ENCODE data around the gene SPAG9. TPM values are rescaled to one million over a fixed set of nuclear protein-coding genes. Genes with fewer than 3 reads are reported as not detected.
A peak's percentile ranks its signal among the peaks of the same experiment; 100 is the strongest.

SPAG9 gene
- total and polyA plus RNA-seq, 10 donors: 10.7 to 94.6 (median 78.3) TPM

GRCh38 chr17:50919321-50920040 is 201.2 kb downstream of the SPAG9 start:
- Histone ChIP-seq H3K4me3 (peak overlapping the region in 1 of 8 donors; percentile 9), H3K9me3 (no peaks in the 10 kb centered on the region), H3K4me1 (peaks cover 0 to 49% (median 29%) of the 10 kb centered on the region in 6 donors), H3K27ac (peak overlapping the region in 6 of 8 donors; percentile 7 to 80 (median 45)), H3K27me3 (replicated peaks in 1 of 7) (peaks cover 0 to 6% (median 0%) of the 10 kb centered on the region in 7 donors), H3K36me3 (no peaks in the 10 kb centered on the region)
- intact Hi-C loops (cut with DNase I; ENCODE audit: low total_unique reads): no loop called here
- WGBS, 5 donors: 26 to 35% (median 28%) methylated on average over 11 to 18 of the region's 18 CpGs
- peak; percentile 89 for DNase-seq
- TF ChIP-seq POLR2A (IDR thresholded peaks at IDR 0.05) (no peak), CTCF (IDR thresholded peaks at IDR 0.05 in 8 of 11, conservative IDR thresholded peaks at IDR 0.05 in 3 of 11) (peak in 3 of 11 experiments; percentile 4 to 27 (median 19)), POLR2AphosphoS5 (IDR thresholded peaks at IDR 0.05) (peak; percentile 14 to 65 (median 55))

- intact Hi-C loops (cut with DNase I; ENCODE audit: low total_unique reads): no loop called here
- peaks cover 0 to 49% (median 29%) of the 10 kb centered on the region in 6 donors for H3K4me1 ChIP-seq
- WGBS, 5 donors: 73 to 92% (median 76%) methylated on average over 5 of the region's 5 CpGs
- peak overlapping the region in 1 of 8 donors; percentile 9 for H3K4me3 ChIP-seq
- H3K36me3 ChIP-seq: no peaks in the 10 kb centered on the region
- H3K27ac ChIP-seq: peak overlapping the region in 4 of 8 donors; percentile 31 to 80 (median 63)
- TF ChIP-seq CTCF (IDR thresholded peaks at IDR 0.05 in 8 of 11, conservative IDR thresholded peaks at IDR 0.05 in 3 of 11) (no peak), POLR2A (IDR thresholded peaks at IDR 0.05) (no peak)
- DNase-seq: no peak
- H3K9me3 ChIP-seq: no peaks in the 10 kb centered on the region
- peaks cover 0 to 6% (median 0%) of the 10 kb centered on the region in 7 donors for H3K27me3 ChIP-seq (replicated peaks in 1 of 7)
Measured at GRCh38 chr17:50918933-50919296, 201.8 kb downstream of the SPAG9 start.

- DNase-seq: peak; percentile 83
- Histone ChIP-seq H3K27ac (peak overlapping the region in 3 of 8 donors; percentile 59 to 80 (median 67)), H3K4me3 (no peak overlapping the region), H3K4me1 (peaks cover 0 to 49% (median 29%) of the 10 kb centered on the region in 6 donors), H3K9me3 (no peaks in the 10 kb centered on the region), H3K27me3 (replicated peaks in 1 of 7) (peaks cover 0 to 6% (median 0%) of the 10 kb centered on the region in 7 donors), H3K36me3 (no peaks in the 10 kb centered on the region)
- intact Hi-C loops (cut with DNase I; ENCODE audit: low total_unique reads): no loop called here
- 59 to 73% (median 66%) methylated on average over 15 to 21 of the region's 21 CpGs for WGBS, 5 donors
- TF ChIP-seq CTCF (IDR thresholded peaks at IDR 0.05 in 8 of 11, conservative IDR thresholded peaks at IDR 0.05 in 3 of 11) (no peak), POLR2AphosphoS5 (IDR thresholded peaks at IDR 0.05) (peak in 1 of 3 donors; percentile 12), POLR2A (IDR thresholded peaks at IDR 0.05) (no peak)
Measured at GRCh38 chr17:50918071-50918932, 202.4 kb downstream of the SPAG9 start.

GRCh38 chr17:50917418-50917743 is 203.3 kb downstream of the SPAG9 start:
- Histone ChIP-seq H3K27ac (no peak overlapping the region), H3K4me1 (peaks cover 0 to 49% (median 29%) of the 10 kb centered on the region in 6 donors), H3K36me3 (no peaks in the 10 kb centered on the region), H3K9me3 (no peaks in the 10 kb centered on the region), H3K27me3 (replicated peaks in 1 of 7) (peaks cover 0 to 6% (median 0%) of the 10 kb centered on the region in 7 donors), H3K4me3 (no peak overlapping the region)
- WGBS, 5 donors: 75 to 85% (median 81%) methylated on average over 6 to 7 of the region's 7 CpGs
- TF ChIP-seq CTCF (IDR thresholded peaks at IDR 0.05 in 8 of 11, conservative IDR thresholded peaks at IDR 0.05 in 3 of 11): no peak
- TF ChIP-seq POLR2A (IDR thresholded peaks at IDR 0.05): no peak
- TF ChIP-seq POLR2AphosphoS5 (IDR thresholded peaks at IDR 0.05): no peak
- intact Hi-C loops (cut with DNase I; ENCODE audit: low total_unique reads): no loop called here
- DNase-seq: no peak
